ENCODE measurements around the gene PIK3R3.

DNA sequence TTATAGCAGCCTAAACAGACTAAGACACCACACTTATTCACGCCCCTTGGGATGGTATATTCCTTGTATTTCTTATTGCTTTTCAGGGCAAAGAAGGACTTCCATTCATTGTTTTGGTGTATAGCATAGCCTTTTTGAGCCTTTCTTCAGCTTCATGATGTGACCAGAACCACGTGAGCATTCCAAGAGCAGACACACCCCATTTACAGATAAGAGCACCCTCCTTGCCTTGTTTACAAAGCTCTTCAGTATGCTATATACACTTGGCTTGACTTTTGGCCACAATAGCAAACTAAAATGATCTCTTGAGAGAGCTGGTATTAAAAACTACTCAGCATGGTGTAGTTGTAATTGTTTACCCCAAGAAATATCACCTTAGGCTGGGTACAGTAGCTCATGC, 78.7 kb downstream of the PIK3R3 start:
- TF ChIP-seq CTCF (conservative IDR thresholded peaks at IDR 0.05; ENCODE audit: low read depth, low read length) (no peak), EZH2 (IDR thresholded peaks at IDR 0.05; ENCODE audit: borderline replicate concordance, low read depth, low read length, poor library complexity, severe bottlenecking) (no peak)
